Measurements from ENCODE around the gene DYNC1H1.

Gene DYNC1H1

GRCh38 chr14:102040153-102040552 is 75.8 kb downstream of the DYNC1H1 start:
- H3K4me3 ChIP-seq (ENCODE audit: low read depth in 1 of 2, low read length in 1 of 2) = no peak overlapping the region
- H3K36me3 ChIP-seq = peaks cover 100% of the 10 kb centered on the region
- H3K27ac ChIP-seq = no peak overlapping the region
- H3K27me3 ChIP-seq = no peaks in the 10 kb centered on the region
- TF ChIP-seq CTCF (IDR thresholded peaks at IDR 0.05) = no peak
- no peaks in the 10 kb centered on the region for H3K9me3 ChIP-seq
- H3K4me1 ChIP-seq (ENCODE audit: control insufficient read depth in 1 of 2, insufficient read depth in 1 of 2, low read depth in 1 of 2, low read length in 1 of 2) = no peaks in the 10 kb centered on the region

GRCh38 chr14:102042699-102043098 is 78.3 kb downstream of the DYNC1H1 start:
- Histone ChIP-seq H3K4me1 (ENCODE audit: control insufficient read depth in 1 of 2, insufficient read depth in 1 of 2, low read depth in 1 of 2, low read length in 1 of 2) (no peaks in the 10 kb centered on the region), H3K36me3 (peaks cover 98% of the 10 kb centered on the region), H3K27me3 (no peaks in the 10 kb centered on the region), H3K4me3 (ENCODE audit: low read depth in 1 of 2, low read length in 1 of 2) (no peak overlapping the region), H3K27ac (no peak overlapping the region), H3K9me3 (no peaks in the 10 kb centered on the region)
- TF ChIP-seq CTCF (IDR thresholded peaks at IDR 0.05) = no peak

- H3K27ac ChIP-seq = no peak overlapping the region
- TF ChIP-seq CTCF (IDR thresholded peaks at IDR 0.05) = no peak
- no peaks in the 10 kb centered on the region for H3K4me1 ChIP-seq (ENCODE audit: control insufficient read depth in 1 of 2, insufficient read depth in 1 of 2, low read depth in 1 of 2, low read length in 1 of 2)
- no peak overlapping the region for H3K4me3 ChIP-seq (ENCODE audit: low read depth in 1 of 2, low read length in 1 of 2)
- no peaks in the 10 kb centered on the region for H3K9me3 ChIP-seq
- H3K27me3 ChIP-seq = no peaks in the 10 kb centered on the region
- H3K36me3 ChIP-seq = peaks cover 98% of the 10 kb centered on the region
Observed at GRCh38 chr14:102043251-102044025, 79.1 kb downstream of the DYNC1H1 start.

- no peak for TF ChIP-seq CTCF (IDR thresholded peaks at IDR 0.05)
- H3K36me3 ChIP-seq = peaks cover 98% of the 10 kb centered on the region
- H3K9me3 ChIP-seq = no peaks in the 10 kb centered on the region
- no peak overlapping the region for H3K4me3 ChIP-seq (ENCODE audit: low read depth in 1 of 2, low read length in 1 of 2)
- no peaks in the 10 kb centered on the region for H3K27me3 ChIP-seq
- H3K4me1 ChIP-seq (ENCODE audit: control insufficient read depth in 1 of 2, insufficient read depth in 1 of 2, low read depth in 1 of 2, low read length in 1 of 2) = no peaks in the 10 kb centered on the region
- H3K27ac ChIP-seq = no peak overlapping the region
Observed at GRCh38 chr14:102044566-102044965, 80.2 kb downstream of the DYNC1H1 start.

- H3K4me3 ChIP-seq (ENCODE audit: low read depth in 1 of 2, low read length in 1 of 2) = no peak overlapping the region
- TF ChIP-seq CTCF (IDR thresholded peaks at IDR 0.05) = no peak
- H3K27ac ChIP-seq = no peak overlapping the region
- H3K9me3 ChIP-seq = no peaks in the 10 kb centered on the region
- peaks cover 98% of the 10 kb centered on the region for H3K36me3 ChIP-seq
- no peaks in the 10 kb centered on the region for H3K4me1 ChIP-seq (ENCODE audit: control insufficient read depth in 1 of 2, insufficient read depth in 1 of 2, low read depth in 1 of 2, low read length in 1 of 2)
- no peaks in the 10 kb centered on the region for H3K27me3 ChIP-seq
Observed at GRCh38 chr14:102046337-102047278, 82.2 kb downstream of the DYNC1H1 start.

All from neutrophil (primary cell).